NCI-H226 (cell line): Measurements from ENCODE around the gene SEMA6A.

Experiments used
- DNase-seq: peaks from one replicate; pipeline ENCODE4 v3.0.0-alpha.2; 2015

Gene SEMA6A

DNA sequence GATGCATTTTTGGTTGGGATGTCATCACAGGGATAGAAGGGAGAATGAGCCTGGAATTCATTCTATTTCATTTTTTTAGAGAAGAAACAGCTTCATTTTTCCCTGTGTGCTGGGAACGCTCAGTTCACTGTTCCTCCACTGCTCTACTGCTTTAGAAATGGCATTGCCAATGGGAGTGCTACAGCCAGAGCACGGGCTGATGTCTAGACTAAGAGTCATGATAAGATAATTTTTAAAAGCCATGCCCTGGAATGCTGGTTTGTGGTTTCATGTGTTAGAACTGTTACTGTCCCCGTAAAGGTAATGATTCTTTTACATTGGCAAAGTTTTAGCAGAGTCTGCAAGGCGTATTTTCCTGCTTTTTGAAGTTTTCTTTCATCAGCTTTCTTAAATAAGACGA lies 119.6 kb downstream of the SEMA6A start:
- no peak for DNase-seq

DNA sequence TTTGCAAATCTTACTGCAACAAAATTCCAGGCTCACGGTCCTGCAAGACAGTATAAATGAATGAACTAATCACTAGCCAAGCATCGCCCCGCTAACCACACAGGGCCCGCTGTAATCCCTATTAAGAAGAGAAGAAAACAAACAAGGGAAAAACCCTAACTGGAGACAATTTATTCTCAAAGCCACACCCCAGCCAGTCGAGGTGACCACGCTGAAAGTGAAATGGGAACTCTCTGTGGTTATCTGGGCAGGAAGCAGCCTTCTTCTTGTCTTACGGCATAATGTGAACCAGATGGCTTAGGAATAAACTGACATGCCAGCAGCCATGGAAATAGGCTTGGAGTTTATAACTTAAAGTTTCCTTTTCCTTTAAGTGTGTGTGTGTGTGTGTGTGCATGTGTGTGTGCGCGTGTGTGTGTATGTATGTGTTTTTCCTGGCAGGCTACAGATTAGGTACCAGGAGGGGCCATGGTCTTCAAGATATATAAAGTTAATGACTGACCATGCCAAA lies 120.2 kb downstream of the SEMA6A start:
- DNase-seq, result no peak

DNA sequence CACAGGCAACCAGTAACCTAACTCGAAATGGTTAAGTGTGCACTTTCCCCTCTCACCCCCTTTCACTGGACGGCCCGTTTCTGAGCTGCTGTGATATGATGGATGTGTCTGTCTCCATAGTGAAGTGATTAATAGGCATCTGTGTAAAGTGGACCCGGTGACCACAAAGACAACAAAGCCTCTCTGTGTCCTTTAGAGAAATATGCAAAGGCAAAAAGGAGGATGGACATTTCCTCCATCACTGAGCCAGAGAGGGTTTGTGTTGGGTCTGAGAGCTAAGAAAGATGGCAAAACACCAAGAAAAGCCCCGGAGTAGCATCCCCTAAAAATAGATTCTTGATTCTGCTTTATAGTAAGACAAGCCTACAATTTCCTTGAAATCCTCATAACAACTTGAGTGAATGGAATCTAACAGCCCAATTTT lies 120.6 kb downstream of the SEMA6A start:
- DNase-seq, result no peak

DNA sequence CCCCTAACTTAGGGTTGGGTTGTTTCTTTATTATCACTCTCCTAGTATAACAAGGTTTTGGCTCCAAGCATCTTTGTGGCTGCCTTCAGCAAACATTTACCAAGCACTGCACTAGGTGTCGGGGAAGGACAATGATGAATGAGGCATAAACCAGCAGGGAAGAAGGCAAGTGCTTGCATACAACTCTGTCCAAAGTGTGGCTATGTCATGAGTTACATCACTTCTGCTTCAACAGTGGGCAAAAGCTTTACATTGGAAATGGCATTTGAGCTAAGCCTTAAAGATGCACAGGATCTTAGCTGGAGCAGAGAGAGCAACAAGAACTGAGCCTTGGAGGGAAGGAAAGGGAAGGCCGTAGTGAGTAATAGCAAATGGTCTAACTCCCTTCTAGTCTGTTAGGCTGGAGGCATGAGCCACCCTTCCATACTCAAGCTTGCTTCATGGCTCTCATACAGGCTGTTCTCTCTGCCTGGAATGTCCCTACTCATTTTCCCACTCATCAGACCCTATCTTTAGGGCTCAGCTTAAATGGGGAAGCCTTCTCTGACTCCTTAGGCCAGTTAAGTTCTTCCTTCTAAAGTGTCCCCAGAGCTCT lies 121.8 kb downstream of the SEMA6A start:
- DNase-seq, result no peak

DNA sequence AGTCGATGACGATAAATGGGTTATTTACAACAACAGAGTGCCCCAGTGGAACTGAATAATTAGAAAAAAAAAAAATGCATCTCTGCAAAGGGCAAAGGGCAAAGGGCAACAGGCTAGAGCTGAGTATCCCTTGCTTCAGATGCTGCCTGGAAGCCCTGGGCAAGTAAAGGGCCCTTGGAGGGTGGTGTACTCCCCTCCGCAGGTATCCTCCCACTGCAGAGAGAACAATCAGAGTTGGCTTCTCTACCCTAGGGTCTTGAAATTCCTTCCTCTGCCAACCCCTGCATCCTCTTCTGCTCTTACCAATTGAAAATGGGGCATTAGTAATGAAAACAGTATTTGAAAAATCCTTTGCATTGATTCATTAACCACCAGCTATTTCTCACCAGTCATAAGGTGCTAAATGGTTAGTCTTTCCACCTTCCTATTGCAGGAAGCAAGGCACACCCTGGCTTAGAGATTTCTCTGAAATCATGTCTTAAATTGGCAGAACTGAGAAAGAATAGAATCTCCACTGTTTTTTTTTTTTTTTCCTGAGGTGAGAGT lies 122.6 kb downstream of the SEMA6A start:
- DNase-seq, result no peak

DNA sequence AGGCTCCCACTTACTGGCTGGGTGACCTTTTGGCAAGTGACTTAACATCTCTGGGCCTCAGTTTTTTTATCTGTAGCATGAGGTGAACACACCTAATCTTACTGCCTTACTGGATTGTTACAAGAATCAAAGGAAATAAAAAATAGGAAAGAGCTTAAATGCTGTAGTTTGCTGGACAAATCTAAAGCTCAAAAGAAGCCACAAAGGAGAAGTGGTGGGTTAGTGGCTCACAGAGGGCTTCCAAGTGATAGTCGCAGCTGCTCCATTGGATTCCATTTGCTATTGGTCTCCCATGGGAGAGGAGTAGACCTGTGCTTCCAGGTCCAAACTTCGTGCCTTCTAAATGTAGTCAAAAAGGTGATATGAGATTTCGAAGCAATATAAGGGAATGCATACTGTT lies 123.6 kb downstream of the SEMA6A start:
- no peak for DNase-seq

DNA sequence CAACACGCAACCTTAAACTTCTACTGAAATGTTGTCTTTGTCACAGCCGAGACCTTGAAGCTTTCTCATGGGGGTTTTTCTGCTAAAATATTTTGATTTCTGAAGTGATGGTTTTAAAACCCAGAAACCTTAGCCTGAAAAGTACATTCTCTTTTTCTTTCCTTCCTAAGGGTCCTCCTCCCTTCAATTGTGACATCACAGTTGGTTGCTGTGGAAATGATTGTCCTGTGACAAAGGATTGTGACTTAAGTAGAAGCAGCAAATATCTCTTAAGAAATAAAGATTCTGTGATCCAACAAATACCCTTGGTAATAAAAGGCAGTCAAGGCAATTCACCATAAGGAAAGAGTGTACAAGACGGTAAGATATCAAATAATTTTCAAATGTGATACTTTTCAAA lies 125.2 kb downstream of the SEMA6A start:
- DNase-seq, result no peak

DNA sequence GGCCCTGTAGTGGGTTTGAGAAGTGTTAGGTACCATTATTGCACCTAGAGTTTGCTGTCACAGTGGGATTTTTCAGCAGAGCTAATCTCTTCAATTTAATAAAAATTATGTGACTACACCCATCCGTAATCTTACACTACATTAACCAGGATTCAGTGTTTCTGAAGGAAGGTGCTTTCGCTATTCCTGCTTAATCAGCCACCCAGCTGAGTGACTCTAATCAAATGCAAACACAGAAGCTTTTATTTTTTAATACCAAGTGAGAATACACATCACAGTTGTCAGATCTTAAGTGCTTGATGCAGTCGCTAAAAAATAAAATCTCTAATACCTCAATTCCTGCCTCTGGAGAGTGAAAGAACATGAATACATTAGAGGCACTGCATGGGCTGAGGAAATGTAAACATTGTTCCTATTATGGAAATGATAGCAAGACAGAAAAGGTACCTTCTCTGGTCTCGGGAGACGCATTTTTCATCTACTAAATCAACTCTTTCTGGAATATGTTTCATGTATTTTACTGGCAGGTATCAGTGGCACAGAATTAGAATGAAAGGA lies 125.7 kb downstream of the SEMA6A start:
- no peak for DNase-seq

DNA sequence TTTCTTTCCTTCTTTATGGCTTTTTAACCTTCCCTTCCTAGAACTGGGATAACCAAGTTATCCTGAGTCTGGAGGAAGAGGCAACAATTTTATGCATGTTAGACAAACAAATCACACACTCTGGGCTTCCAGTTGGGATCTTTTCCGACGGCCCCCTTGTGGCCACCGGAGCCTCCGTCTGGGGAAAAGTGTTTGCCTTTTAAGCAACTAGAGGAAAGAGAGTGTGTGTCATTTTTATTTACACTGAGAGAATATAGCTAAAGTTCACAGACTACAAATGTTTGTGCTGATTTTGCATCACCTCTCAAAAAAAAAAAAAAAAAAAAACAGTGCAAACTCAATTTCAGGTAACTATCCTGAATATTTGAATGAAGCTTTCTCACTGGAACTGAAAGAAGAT lies 126.2 kb downstream of the SEMA6A start:
- no peak for DNase-seq

DNA sequence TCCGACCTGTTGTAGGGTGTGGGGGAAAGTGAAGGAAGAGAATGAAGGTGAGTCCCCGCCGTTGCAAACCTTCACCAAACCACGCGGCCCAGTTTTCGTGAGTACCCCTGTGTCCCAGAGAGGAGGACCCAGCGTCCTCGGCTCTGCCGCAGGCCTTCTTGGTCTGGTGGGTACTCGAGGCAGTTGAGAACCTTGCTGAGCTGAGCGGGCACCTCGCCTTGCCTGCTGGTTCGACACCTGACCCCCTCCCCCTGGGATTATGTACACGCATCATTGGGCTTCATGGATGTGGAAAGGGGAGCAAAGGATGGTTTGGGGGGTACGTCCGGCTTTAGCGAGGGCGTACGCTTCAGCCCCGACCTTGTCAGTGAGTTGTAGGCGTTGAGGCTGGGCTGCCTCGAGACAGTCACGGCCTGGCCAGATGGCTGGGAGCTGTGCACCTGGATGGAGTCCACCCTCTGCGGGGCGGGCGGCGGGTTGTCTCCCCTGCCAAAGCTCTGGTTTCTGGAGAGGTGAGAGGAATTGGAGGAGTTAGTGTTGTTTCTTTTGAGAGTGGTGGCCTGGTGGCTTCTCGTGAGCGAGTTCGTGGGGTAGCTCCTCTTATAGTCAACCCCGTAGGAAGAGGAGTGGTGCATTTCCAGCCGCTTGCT lies 128.1 kb downstream of the SEMA6A start:
- DNase-seq, result no peak

DNA sequence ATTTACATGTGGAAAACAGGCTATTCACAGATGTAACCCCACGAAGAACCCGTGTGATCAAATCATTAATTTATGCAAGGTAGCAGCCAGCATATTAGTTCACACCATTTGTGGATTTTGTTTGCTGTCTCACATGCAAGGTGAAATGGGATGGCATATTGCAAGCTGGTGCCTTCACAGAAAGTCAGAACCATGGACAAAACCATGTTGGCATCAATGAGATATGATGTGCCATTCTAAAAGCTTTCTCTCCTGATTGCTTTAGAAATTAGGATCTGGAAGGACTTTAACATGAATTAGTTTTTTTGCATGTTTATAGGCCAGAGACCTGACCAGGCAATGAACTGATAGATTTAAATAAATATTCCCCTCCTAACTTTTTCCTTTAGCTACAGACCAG lies 129.3 kb downstream of the SEMA6A start:
- no peak for DNase-seq

DNA sequence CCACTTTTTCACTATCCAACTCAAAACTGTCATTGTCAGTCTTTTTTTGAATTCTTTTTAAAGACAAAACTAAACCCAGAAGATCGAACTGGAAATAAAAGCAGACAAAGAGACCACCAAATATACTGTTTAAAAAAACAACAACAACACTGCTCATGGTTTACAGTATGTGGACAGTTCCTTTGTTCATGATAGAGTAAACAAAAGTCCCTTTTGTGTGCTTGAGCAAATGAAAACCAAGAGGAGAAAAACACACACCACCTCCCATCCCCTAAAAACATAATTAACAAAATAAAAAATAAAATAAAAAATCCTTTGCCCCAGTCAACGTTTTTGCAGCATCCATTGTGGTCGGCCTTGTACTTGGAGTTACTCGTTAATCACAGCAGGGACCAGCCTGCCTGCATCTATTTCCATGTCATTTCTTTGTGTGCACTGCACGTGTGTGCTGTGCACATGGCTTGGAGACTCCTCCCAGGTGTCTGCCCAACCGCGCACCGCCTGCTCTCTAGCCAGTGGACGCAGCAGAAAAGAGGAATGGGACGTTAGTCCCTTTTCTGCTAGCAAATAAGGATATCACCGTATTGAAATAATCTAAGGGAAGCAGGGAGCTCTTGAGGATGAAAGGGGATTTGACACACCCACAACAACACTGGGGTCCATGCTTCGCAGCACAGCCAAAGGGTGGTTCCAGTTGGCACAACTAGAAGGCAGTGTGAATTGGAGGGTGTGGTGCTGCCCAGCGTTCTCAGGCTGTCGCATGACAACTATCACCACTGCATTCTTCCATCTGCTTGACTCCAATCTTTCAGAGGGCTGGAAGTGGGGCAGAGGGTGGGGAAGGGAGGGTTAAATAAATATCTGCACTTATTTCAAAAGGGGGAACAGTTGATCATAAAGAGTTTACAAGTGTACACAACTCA lies 130.0 kb downstream of the SEMA6A start:
- DNase-seq, result no peak

DNA sequence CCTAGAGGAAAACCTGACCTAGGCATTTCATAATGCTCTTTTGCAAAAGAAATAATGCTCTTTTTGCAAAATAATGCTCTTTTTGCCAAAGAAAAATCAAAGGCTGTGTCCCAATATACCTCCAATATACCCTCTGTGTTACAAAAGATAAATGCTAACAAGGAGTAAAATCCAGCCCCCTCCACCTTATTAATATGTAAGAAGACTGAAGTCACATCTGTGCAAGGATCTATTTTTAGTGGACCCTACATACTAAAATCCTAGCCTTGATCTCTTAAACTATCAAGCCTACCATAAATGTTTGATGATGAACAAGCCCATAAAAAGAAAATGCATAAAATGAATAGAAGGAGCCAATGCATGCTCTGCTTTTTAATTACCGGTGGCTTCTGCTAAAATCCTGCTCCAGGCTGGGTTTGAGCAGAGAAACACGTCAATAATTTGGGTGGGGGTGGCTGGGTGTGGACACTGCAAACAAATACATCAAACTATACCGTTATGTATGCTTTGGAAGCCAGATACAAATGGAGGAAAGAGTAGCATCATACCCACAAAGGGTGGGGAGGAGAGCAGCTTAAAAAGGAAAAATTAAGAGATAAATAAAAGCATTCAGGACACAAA lies 131.6 kb downstream of the SEMA6A start:
- DNase-seq, result no peak

DNA sequence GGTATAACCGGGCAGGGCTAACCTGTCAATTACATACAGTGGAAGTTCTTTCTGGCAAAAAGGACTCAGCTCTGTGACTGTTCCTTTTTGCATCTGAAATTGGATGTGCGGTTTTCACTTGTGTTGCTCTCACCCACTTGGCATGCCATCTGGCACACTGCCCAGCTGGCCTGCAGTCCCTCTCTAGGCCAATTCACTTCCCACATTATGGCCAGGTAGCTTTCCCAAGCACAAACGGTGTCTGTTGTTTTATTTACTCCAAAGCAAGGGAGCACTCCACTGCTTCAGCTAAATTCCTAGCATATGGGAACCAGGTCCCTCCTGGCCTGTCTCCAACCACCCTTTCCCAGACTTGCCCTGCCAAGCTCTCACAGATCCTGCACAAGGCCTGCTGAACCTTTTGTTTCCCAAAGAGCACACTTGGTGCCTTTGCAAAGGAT lies 132.5 kb downstream of the SEMA6A start:
- DNase-seq, result no peak

DNA sequence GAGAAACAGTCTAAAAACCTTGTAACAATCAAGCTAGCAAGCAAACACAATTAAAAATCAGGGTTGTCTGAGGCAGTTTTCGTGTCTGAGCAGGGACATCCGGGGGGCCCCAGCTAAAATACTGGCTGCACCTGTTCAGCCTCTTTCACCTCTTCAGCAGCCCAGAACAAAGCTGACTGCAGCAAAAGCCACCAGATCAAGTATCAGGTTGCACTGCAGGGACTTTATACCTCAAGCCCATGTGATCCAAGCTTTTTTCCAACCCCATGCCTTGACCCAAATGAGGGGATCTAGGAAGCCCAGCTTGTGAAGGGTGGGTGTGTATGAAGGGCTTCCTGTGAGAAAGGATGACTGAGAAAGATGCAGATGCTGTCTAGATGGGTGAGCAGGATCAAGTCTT lies 133.4 kb downstream of the SEMA6A start:
- no peak for DNase-seq

DNA sequence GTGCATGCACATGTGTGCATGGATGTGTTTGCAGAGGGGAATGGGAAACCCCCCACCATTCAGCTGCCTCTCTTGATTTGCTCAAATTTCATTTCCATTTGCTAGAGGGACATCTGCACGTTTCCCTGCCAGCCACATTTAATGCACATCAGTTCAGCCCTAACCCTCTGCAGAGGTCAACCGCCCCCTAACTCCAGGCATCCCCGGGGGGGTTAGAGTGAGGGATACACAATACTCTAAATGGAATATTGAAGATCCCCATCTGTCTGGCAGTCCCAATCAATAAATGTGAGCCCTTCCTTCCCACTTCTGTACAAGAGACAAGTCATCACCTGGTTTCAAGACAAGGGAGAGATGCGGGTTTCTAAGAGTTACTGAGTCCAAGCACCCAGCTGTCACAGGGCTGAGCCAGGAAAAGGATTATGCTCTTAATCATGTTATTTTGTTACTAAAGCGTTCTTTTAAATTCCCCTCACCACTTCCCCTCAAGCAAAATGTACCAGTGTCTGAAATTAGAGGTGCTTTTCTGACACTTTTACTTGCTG lies 134.1 kb downstream of the SEMA6A start:
- no peak for DNase-seq

DNA sequence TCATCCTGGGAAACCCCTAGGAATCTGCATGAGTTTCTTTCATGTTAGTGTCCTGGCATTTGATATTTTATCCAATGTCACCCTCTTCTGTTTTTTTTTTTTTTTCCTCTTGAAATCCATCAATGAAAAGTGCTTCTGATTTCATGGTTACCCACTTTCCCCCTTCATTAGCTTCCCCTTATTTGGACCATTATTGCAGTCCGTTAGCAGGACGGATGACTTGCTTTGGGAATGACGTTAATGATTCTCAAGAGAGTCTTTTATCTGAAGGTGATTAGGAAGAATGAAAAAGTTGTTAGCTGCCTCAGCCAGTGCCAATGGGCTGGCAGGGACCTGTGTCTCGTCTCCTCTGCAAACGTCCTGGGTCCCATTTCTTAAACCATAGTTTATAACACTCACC lies 134.7 kb downstream of the SEMA6A start:
- no peak for DNase-seq

DNA sequence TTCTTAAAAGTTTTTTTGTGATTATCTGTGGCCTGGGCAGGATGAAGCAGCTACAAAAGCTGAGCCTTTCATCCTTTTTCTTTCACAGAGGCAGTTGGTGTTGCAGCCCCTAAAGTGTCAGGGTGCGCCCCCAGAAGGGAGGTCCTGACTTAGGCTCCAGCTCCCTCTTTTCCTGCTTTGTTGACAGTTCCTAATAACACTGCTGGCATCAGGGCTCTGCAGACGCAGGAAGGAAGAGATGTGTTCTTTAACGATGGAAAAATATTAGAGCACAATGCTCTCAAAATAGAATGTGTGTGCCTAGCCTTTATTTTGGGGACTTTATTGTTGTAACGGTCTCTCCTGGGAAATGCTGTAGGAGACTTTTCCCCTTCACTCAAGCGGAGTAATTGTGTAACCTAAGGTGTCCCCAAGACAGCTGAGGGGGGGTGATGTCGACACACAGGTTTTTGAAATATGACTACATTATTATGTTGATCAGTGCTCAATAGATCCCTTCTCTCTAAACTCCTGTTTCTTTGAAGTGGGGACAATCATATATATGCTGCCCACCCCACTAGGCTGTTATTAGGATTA lies 135.6 kb downstream of the SEMA6A start:
- no peak for DNase-seq

DNA sequence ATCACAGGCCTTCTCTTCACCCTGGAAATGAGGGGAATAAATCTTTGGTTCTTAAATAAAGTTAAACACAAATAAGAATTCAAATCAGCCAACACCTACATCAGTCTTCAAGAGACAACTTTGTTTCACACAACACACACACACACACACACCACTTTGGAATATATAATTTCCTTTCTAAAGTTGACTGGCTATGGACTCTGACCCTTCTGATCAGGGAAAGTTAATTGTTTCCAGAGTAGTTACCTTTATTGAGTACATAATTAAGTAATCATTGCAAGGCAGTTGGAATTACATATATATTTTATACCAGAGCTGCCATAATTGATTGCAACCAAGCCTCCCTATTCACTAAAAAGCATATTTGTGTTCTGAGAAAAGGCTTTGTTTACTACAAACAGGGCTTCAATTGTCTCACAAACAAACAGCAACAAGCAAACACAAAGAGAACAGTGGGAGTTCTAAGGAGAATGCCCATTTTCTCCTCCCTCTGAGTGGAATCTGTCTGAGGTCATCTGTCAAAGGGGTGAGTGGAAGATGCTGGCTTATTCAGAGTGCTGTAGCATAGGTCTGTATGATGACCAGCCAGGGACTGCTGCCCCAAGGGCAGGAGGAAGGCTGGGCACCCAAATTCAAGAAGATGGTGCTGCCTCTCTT lies 136.6 kb downstream of the SEMA6A start:
- DNase-seq, result no peak

DNA sequence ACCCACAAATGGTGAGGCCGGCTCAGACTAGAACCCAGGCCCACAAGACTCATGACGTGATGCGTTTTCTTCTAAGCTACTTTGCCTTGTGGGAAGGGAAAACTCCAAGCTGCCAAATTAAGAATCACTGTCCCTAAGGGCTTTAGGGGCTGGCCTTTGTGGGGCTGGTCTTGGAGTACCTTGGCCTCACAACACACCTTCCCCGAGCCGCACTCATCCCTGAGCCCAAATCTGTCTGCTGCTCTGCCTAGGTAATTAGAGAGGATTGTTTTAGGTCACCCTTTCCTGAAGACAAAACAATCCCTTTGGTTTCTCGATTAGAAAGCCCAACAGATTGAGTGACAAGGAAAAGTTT lies 137.3 kb downstream of the SEMA6A start:
- no peak for DNase-seq

DNA sequence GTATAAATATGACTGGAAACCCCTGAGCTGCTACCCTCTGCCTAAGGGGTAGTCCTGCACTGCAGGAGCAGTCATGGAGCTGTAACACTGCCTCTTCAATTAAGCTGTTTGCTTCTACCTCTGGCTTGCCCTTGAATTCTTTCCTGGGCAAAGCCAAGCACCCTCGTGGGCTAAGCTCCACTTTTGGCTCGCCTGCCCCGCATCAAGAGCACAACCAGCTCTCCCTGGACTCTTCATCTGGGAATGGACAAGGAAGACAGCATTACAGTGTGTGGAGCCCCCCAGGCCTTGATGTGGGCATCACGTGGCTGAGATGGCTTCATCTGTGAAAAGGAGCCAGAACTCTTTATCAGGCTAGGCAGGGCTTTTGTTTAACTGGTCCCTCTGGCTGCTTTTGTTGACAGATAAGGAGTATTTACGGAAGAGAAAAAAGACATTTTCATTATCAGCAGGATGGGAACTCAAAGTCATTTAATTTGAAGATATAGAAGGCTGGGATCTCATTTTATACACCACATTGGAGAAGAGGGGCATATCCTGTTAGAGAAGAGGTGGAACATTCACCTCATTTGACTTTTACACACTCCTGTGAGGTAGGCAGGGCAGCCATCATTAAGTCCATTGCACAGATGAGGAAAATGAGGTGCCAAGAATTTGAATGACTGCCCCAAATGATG lies 137.8 kb downstream of the SEMA6A start:
- DNase-seq, result no peak
